ENCODE measurements around the gene EML4.
"Not testable (repeated sequence)": the region's sequence is repeated elsewhere in the genome, so short reads cannot be mapped to it uniquely, and the experiment has no call there.

The EML4 gene

DNA sequence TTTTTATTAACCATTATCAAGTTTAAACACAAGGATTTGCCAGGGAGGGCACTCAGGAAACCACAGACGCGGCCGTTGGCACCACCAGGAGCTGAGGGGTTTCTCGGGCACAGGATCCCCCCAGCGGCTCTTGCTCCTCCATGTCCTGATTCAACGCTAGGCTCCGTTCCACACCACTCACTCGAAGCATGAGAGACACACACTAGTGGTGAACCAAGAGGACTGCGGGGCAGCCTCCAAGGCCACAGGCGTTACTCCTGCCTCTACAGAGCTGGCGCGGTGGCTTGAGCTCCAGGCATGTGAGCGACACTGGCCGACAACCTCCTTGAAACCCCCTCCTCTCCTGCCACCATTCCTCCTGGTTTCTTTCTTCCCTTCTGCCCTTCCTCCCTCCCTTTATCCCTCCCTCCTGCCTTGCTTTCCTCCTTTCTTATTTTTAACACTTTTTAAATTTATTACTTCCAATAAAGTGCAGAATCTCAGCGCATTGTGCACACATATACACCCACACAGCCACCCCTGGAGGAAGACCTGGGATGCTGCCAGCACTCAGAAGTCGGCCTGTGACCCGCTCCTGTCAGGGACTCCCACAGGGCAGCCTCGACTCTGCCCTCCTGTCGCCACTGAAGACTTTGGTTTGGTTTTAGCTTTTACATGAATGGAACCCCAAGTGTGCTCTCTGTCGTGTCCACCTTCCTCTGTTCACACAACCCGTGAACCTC lies 170.2 kb downstream of the EML4 start:
- H3K4me3 ChIP-seq (ENCODE audit: control insufficient read depth, low read depth, low read length), result no peak overlapping the region
- no peak for DNase-seq (ENCODE audit: low read depth)
- TF ChIP-seq, protein P1, sequence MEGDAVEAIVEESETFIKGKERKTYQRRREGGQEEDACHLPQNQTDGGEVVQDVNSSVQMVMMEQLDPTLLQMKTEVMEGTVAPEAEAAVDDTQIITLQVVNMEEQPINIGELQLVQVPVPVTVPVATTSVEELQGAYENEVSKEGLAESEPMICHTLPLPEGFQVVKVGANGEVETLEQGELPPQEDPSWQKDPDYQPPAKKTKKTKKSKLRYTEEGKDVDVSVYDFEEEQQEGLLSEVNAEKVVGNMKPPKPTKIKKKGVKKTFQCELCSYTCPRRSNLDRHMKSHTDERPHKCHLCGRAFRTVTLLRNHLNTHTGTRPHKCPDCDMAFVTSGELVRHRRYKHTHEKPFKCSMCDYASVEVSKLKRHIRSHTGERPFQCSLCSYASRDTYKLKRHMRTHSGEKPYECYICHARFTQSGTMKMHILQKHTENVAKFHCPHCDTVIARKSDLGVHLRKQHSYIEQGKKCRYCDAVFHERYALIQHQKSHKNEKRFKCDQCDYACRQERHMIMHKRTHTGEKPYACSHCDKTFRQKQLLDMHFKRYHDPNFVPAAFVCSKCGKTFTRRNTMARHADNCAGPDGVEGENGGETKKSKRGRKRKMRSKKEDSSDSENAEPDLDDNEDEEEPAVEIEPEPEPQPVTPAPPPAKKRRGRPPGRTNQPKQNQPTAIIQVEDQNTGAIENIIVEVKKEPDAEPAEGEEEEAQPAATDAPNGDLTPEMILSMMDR (IDR thresholded peaks at IDR 0.05; ENCODE audit: control insufficient read depth, insufficient read depth, low read depth, low read length, missing control alignments), result no peak

DNA sequence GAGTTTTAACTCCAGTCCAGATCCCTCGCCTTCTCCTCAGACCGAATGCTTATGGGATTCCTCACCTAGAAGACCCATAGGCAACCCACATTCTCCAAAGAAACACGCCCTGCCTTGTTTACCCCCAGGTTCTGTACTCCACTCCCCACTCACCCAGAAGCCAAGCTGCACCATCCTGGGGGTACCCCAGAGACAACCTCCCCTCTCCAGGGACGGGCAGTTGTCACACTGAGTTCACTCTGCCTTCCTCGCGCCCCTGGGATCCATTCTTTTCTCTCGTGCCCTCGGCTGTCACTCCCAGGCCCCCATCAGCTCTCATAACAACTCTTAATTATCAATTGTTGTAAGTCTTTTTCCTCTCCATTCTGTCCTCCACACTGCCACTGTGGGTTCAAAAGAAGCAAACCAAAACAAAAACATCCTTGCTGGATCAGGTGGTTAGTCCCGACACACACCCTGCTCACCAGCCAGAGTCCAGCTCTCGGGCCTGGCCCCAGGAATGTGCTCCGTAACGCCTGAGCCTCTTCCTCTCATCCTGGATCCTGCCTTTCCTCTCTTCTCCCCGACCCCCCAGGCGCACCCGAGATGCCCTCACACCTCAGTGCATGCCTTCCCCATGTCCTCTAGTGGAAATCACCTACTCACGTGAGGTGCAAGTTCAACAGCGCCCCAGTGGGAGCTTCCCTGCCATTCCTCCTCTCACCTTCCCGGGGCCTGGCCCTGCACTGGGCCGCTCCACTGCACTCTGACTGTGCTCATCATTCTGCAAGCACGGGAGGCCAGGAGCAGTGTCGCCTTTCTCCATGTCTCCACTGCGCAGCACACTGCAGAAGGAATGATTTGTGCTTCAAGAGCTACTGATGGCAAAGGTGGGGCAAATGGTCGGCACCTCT lies 171.1 kb downstream of the EML4 start:
- TF ChIP-seq, protein P1 (IDR thresholded peaks at IDR 0.05; ENCODE audit: control insufficient read depth, insufficient read depth, low read depth, low read length, missing control alignments), result no peak
- H3K4me3 ChIP-seq (ENCODE audit: control insufficient read depth, low read depth, low read length), result no peak overlapping the region
- no peak for DNase-seq (ENCODE audit: low read depth)

GRCh38 chr2:42340938-42341636 lies 171.9 kb downstream of the EML4 start:
- TF ChIP-seq, protein P1 (IDR thresholded peaks at IDR 0.05; ENCODE audit: control insufficient read depth, insufficient read depth, low read depth, low read length, missing control alignments), result no peak
- H3K4me3 ChIP-seq (ENCODE audit: control insufficient read depth, low read depth, low read length), result no peak overlapping the region
- DNase-seq (ENCODE audit: low read depth), result no peak

DNA sequence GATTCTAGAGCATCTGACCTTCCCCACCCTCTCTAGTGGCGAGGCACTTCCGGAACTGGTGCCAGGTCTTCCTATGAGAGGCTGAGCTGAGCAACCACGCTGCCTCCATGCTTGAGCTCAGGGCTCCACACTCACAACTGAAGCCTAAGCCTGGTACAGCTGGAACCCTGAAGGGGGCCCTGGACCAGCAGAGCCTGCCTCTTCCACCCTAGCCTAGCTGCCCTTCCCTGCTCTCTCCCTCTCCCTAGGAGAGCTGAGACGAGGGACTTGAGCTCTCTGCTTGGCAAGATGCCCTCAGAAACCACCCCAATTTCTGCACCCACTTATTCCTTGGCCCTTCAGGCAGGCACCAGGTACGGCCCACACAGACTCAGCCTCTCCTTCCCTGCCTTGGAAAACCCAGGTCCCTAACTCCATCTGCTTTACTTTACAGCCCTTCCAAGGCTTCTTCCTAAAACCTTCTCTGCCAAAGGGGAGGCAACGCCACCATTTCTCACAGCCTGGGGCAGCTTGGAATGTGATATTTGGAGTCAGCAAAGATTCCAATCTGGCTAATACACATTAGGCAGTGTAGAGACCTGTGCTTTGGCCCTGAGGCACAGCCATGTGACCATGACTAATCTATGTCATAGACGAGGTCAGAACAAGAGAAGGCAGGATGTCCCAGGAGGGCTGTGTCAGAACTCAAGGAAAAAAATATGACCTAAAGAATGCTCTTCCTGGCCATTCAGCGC lies 173.1 kb downstream of the EML4 start:
- DNase-seq (ENCODE audit: low read depth), result peak; percentile 35
- H3K4me3 ChIP-seq (ENCODE audit: control insufficient read depth, low read depth, low read length), result no peak overlapping the region
- TF ChIP-seq, protein P1 (IDR thresholded peaks at IDR 0.05; ENCODE audit: control insufficient read depth, insufficient read depth, low read depth, low read length, missing control alignments), result no peak

GRCh38 chr2:42342795-42343241 lies 173.7 kb downstream of the EML4 start:
- no peak overlapping the region for H3K4me3 ChIP-seq (ENCODE audit: control insufficient read depth, low read depth, low read length)
- TF ChIP-seq, protein P1 (IDR thresholded peaks at IDR 0.05; ENCODE audit: control insufficient read depth, insufficient read depth, low read depth, low read length, missing control alignments), result no peak
- no peak for DNase-seq (ENCODE audit: low read depth)

- H3K4me3 ChIP-seq (ENCODE audit: control insufficient read depth, low read depth, low read length), result no peak overlapping the region
- DNase-seq (ENCODE audit: low read depth), result no peak
- TF ChIP-seq, protein P1 (IDR thresholded peaks at IDR 0.05; ENCODE audit: control insufficient read depth, insufficient read depth, low read depth, low read length, missing control alignments), result no peak
Observed at GRCh38 chr2:42345986-42346385, 176.8 kb downstream of the EML4 start.

- H3K4me3 ChIP-seq (ENCODE audit: control insufficient read depth, low read depth, low read length); DNase-seq (ENCODE audit: low read depth): not testable (repeated sequence)
Observed at GRCh38 chr2:42346856-42347255, 177.7 kb downstream of the EML4 start.

DNA sequence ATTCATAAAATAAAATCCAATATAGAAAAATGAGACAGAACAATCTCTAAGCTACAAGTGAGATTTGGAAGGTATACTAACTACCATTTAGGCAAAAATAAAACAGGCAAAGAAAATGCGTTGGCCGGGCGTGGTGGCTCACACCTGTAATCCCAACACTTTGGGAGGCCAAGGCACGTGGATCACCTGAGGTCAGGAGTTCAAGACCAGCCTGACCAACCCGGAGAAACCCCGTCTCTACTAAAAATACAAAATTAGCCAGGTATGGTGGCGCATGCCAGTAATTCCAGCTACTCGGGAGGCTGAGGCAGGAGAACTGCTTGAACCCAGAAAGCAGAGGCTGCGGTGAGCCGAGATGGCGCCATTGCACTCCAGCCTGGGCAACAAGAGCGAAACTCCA lies 178.4 kb downstream of the EML4 start:
- H3K4me3 ChIP-seq (ENCODE audit: control insufficient read depth, low read depth, low read length); DNase-seq (ENCODE audit: low read depth): not testable (repeated sequence)
